ENCODE data around the gene MTR.
"Not testable (repeated sequence)": the region's sequence is repeated elsewhere in the genome, so short reads cannot be mapped to it uniquely, and the experiment has no call there.

MTR gene

DNA sequence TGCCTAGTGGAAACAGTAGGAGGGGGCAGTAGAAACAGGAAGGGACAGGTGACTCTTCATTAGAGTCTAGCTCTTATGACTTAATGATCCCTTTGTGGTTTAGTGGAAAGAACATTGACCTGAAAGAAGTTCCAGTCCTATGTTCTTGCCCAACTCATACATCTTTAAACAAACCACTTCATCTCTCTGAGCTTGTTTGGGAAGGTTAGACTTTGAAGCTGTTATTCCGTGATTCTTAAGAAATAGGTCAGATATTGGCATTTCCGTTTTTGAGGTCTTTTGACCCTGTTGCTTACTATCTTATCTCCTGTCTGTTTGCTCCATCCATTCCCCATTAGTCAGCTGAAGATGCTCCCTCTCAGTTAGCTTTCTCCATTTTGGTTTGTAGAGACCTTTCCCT lies 38.5 kb downstream of the MTR start:
- DNase-seq (ENCODE audit: low spot score) = no peak

DNA sequence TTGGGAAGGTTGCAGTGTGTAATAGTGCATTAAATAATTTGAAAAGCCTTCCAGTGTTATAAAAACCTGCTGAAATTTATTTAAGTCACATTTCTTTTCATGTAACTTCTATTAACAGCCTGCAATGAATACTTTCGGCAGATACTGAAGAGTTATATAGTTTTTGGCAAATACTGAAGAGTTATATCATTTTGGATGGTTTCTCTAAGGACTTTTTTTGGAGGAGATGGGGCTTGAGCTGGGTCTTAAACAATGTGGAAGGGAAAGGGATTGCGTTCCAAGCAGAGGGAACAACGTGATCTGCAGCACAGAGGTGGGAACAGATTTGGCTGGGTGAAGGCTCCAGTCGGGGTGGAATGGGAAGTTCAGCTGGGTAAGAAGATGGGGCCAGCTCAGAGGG lies 39.8 kb downstream of the MTR start:
- no peak for DNase-seq (ENCODE audit: low spot score)

DNA sequence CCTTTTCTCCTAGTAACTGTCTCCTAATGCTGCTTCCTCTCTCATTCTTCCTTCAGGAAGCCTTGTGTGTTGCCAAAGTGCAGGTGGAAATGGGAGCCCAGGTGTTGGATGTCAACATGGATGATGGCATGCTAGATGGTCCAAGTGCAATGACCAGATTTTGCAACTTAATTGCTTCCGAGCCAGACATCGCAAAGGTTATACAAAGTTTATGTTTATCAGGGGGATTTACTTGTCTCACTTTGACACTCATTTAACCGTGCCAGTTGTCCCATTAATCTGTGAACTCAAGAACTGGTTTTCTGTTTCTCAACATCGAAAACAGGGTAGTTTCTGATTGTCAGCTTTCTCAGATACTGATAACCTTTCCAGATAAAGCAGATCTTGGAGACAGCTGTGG lies 40.4 kb downstream of the MTR start:
- no peak for DNase-seq (ENCODE audit: low spot score)

DNA sequence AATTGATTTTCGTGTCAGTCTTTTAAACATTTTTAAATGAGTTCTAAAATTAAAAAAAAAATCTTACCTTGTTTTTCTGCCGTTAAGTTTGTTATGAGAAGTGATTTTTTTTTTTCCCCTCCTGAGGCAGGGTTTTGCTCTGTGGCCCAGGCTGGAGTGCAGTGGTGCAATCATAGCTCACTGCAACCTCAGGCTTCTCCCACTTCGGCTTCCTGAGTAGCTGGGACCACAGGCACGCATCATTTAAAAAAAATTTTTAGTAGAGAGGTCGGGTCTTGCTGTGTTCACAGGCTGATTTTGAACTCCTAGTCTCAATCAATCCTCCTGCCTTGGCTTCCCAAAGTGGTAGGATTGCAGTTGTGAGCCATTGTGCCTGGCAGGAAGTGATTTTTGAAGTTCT lies 41.1 kb downstream of the MTR start:
- no peak for DNase-seq (ENCODE audit: low spot score)

DNA sequence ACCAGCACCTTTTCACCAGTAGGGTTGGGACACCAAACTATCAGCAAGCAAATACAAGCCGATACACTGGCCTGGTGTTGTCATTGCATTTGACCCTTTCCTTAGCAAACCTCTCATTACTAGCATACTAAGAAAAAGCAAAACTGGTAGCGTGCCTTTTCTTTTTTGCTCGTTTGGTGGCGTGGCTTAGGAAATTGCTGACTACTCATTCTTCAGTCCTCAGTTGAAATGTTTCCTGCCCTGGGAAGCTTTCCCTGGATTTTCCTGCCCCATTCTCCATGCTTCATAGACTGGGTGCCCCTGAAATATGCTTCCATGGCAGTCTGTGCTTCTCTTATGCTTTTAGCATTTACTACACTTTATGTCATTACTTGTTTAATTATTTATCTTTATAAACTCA lies 42.0 kb downstream of the MTR start:
- no peak for DNase-seq (ENCODE audit: low spot score)

DNA sequence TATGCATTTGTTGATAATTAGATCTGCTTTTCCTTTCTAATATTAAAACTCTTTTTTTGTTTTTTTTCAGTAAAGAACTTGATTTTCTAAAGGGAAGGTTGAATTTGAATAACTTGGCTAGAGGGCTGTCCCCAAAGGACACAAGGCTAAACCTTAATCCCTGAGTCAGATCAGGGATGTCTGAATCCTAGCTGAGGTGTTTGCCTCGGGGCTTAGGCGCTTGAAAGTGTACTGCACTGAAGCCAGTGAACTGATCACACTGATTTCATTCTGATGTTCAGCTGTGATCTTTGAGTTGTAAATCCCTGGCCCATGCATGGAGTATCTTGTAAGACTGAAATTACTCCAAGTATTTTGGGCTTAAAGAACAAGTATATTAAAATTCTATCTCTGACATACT lies 42.8 kb downstream of the MTR start:
- no peak for DNase-seq (ENCODE audit: low spot score)

DNA sequence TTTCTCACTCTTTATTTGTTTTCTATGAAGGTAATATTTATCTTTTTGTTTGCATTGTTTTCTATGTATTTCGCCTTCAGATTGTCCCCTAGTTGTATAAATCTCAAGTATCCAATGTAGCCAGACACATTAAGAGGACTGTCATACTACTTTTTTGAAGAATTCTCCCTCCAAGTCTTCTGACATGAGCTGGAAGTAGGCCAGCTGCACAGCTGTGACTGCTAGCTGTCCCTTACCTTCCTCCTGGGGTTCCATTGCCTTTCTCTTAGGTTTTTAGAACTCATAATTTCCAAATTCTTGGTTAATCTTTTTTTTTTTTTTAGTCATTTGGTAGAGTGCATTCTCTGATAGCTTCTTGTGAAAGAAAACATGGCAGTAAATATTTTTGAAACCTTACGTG lies 46.2 kb downstream of the MTR start:
- DNase-seq (ENCODE audit: low spot score) = no peak

DNA sequence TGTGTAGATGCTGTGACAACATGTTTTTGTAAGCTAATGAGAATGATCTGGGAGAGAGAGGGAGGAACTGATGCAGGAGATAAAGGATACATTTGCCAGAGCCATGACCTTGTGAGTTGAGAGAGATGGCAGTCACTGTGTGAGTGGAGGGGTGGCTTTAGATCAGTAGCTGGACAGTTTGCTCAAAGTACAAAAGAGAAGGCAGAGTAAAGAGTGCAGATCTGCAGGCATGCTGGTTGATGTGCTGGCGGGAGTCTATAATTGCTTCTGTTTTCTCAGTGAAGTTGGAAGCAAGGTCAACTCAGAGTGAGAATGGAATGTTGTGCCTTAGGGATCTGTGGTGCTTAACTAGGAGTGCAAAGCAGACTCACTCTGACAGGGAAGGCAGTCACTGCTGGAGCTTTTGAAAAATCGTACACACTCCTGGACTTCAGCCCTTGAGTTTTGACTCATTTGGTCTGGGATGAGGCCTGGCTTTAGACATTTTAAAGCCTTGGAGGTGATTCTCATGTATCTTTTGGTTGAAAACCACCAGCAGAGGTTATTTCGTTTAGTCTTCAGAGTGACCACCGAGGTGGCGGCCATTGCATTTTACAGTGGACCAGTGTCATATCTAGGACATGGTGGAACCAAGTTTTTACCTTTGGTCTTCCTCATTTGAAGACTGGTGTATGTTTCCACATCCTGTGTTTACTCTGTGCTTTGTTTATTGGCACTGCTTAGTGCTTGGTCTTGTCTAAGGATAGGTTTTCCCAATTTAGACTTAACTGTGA lies 49.6 kb downstream of the MTR start:
- DNase-seq (ENCODE audit: low spot score) = no peak

DNA sequence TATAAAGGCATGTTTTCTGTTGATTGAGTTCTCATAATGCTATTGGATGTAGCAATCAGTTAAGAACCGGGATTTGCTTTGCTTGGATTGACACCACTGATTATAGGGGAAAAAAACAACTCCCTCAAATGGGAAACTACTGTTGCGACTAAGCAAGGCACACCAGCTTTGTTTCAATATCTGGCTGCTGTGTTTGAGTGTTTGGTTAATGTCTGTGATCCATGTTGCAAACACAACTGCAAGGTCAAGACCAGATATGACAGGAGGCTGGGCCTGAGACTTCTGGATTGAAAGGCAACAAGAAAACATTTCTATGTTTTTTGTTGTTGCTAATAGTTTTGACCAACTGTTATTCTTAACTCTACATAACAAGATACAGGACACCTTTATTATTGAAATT lies 50.7 kb downstream of the MTR start:
- DNase-seq (ENCODE audit: low spot score) = no peak

DNA sequence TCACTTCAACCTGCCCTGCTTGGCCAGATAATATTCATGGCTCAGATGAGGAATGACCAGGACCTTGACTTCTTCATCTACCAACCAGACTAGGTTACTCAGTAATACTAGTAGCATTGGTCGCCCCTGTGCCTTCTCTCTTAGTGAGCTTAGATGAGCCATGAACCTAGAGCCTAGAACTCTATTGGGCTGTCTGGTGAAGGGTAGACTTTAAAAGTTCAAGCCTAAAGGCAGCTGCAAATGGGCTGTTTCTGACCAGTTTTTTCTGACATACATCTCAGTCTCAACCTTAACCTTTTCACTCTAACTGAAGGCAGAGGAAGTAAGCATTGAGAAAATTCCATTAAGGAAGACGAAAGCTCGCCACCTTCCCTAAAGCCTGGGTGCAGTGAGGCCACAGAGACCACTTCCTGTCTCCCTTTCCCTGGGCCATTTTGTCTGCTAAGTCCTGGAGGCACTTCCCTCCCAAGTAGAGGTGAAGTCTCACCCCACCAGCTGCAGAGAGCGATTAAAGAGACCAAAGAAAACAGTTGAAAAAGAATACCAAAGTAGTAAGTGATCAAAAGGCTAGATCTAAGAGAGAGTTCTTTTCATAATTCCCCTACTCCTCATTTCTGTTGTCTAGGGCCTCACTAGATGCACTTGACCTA lies 53.3 kb downstream of the MTR start:
- no peak for DNase-seq (ENCODE audit: low spot score)

DNA sequence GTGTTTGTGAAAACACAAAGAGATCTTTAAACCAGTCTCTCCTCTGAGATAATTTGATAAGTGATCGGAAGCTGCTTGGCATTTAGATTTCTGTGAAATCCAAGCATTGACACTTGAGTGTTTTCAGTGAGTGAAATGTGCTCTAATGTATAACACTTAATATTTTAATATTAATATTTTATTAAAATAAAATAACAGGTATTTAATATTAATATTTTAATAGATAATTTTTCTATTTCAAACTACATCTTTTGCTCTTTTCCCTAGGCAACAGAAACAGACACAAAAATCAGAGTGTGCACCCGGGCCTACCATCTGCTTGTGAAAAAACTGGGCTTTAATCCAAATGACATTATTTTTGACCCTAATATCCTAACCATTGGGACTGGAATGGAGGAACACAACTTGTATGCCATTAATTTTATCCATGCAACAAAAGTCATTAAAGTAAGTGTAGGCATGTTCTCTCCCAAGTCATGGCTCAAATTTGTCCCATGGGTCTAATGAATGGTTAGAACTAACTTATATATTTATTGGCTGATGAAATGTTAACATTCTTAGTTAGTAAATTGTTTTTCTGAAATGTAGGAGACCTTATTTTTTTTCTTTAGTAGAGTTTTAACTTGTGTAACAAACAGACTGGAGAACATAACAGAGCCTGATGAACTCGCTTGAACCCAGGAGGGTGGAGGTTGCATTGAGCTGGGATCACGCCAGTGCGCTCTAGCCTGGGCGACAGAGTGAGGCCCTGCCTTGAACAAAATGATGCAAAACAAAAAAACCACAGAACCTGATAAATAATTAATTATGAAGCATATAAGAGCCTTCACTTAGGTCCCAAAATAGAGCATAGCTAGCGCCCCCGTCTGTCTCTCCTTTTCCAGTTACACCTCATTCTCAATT lies 55.2 kb downstream of the MTR start:
- DNase-seq (ENCODE audit: low spot score) = no peak

DNA sequence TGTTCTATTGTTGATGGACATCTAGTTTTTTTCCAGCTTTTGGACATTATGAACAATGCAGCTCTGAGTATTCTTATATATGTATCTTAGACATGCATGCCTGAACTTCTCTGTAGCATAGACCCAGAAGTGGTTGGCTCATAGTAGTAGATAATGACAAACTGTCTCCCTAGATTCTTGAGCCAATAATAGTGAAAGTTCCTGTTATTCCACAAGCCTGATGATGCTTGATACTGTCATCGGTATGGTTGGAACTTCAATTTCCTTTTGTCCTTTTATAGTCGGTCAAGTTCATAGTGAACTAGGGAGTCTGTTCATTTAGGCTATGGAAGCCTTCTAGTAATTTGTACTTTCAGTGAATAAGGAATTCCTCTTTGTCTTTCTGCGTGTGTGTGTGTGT lies 56.8 kb downstream of the MTR start:
- DNase-seq (ENCODE audit: low spot score) = no peak

DNA sequence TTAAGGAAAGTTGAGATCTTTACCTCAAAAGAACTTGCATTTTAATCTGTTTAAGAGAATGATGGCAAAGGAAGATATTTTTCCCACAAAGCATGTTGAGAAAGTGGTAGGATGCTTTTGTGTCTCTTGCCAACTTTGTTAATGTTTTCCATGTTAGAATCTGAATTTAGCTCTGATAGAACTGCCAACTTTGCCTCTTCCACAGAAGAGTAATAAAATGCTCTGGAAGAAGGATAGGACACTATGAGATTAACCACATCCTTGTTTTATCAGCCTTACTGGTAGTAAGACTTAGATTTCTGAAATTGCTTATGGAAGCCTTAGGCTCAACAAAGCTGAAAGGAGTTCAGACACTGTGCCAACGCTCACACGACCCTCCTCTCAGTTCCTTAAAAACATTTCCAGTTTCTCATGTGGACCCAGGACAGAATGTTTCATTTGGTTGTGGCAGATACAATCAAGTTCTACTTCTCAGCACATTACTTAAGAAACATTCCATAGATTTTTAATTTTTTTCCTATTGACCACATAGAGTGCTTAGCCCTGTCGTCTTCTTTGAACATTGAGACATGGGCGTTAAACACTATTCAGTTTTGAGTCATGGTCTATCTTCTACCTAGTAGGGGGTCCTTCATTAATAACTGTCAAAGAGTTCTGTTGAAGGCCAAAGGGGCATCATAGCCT lies 59.0 kb downstream of the MTR start:
- no peak for DNase-seq (ENCODE audit: low spot score)

DNA sequence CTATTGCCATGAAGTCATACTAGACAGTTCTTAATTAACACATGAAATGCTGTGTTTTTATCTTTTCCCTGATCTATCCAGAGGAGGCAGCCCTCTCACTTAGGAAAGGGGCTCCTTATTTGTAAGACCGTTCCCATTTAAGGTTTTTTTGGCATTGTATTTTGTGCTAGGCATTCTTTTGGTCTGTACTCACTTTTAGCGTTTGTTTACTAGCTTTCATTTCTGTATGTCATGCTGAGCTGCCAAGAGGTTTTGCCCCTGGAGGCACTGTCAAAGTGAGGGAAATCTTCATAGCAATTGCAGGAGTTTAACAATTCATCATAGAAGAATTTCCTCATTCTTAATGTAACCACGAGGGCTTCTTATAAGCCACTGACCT lies 59.5 kb downstream of the MTR start:
- DNase-seq (ENCODE audit: low spot score) = no peak

DNA sequence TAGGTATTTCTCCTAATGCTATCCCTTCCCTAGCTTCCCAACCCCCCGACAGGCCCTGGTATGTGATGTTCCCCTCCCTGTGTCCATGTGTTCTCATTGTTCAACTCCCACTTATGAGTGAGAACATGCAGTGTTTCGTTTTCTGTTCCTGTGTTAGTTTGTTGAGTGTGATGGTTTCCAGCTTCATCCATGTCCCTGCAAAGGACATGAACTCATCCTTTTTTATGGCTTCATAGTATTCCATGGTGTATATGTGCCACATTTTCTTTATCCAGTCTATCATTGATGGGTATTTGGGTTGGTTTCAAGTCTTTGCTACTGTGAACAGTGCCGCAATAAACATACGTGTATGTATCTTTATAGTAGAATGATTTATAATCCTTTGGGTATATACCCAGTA lies 61.6 kb downstream of the MTR start:
- DNase-seq (ENCODE audit: low spot score) = not testable (repeated sequence)

DNA sequence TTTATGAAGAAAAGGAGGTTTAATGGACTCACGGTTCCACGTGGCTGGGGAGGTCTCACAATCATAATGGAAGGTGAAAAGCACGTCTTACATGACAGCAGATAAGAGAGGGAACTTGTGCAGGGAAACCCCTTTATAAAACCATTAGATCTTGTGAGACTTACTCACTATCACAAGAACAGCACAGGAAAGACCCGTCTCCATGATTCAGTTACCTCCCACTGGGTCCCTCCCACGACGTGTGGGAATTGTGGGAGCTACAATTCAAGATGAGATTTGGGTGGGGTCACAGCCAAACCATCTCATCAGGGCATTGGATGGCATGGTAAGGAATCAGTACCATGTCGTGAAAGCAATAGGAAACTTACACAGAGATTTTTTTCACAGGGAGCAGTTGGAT lies 63.1 kb downstream of the MTR start:
- DNase-seq (ENCODE audit: low spot score) = no peak

DNA sequence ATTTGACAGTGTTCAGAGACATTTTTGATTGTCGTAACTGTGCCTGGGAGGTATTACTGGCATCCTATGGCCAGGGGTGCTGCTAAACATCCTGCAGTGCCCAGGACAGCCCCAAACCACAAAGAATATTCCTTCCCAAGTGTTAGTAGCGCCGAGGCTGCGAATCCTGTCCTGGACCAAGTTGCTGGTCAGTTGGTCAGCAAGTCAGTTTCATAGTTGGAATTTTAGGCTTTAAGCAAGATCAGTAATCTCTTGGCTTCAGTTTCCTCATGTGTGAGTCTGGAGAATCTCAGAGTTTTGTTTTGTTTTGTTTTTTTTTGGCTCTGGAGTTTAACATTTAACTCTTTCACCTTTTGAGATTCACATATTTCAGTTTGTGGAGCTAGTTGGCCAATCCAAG lies 65.0 kb downstream of the MTR start:
- DNase-seq (ENCODE audit: low spot score) = no peak

DNA sequence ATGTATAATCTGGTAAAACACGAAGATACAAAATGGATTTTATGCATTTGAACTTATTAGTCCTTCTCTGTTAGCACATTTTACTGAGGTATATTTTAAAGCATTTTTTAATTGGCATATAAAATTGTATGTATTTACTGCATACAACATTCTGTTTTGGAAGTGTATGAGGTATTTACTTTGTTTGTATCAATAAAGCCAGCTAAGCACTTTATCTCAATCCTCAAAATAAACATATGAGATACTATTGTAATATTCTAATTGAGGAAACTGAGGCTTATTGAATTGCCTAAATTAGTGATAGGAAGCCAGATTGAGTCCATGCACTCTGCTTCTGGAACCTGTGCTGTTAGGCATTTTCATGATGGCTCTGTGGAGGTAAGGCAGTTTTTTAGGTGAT lies 65.6 kb downstream of the MTR start:
- DNase-seq (ENCODE audit: low spot score) = no peak

DNA sequence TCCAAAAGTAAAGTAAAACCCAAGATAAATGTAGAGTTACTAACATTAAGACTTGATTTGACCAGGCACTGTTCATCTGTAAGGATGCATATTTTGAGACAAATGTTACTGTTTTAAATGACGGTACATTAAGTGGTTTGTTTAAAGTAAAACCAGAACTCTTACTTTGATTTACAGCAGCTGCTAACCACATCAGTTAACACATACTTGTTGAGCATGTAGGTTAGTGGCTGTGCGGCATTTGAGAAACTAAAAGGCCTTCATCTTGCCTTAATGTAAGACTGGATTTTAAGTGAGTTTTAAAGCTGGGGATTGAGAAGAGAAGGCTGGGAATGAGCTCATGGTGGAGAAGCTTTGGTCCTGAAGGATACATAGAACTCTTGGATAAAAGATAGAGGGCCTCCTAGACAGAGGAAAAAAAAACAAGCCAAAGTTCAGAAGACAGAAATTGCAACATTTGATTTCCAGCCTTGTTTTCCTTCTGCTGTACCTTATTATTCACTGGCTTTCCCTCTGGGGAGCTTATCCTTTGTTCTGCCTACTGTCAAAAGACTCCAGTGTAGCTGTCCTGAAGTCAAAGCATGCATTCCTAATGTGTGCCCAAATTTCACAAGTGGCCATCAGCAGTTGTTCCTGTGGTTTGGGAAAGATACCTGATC lies 66.6 kb downstream of the MTR start:
- DNase-seq (ENCODE audit: low spot score) = no peak

DNA sequence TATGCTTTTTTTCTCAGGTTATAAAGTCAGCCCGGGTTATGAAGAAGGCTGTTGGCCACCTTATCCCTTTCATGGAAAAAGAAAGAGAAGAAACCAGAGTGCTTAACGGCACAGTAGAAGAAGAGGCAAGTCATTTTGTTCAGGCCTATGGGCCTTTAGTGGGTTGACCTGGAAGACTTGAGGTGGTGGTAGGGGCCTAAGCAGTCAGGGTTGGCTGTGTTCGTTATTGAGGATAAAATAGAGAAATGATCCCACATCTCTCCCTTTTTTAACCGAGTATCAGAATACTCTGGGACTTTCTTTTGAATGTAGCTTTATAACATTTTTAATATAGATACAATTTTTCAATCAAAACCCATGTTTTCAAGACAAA lies 67.1 kb downstream of the MTR start:
- no peak for DNase-seq (ENCODE audit: low spot score)

DNA sequence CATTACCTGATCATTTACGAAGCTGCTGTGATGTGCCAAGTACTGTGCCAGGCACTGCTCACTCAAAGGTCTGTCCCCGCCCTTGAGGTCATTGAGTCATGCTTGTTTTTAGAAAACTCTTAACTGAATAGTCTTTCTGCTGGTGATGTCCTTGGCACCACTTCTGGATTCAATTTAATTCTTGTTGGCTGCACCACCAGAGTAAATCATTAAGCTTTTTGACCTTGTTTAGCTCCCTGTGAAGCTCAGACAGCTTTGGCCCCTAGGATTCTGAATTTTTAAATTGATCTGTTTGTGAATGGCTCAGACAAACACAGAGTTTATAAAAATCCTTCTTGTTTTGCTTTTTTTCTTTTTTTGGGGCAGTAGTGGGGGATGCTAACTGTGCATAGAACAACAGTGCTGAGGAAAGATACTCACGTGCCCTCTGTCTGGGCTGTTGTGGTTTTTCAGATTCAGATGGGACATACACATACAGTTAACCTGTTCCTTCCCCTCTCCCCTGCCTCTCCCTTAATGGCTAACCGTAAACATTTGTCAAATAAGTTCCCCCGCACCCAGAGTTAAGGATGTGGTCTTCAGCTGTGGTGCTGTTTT lies 67.6 kb downstream of the MTR start:
- DNase-seq (ENCODE audit: low spot score) = no peak

DNA sequence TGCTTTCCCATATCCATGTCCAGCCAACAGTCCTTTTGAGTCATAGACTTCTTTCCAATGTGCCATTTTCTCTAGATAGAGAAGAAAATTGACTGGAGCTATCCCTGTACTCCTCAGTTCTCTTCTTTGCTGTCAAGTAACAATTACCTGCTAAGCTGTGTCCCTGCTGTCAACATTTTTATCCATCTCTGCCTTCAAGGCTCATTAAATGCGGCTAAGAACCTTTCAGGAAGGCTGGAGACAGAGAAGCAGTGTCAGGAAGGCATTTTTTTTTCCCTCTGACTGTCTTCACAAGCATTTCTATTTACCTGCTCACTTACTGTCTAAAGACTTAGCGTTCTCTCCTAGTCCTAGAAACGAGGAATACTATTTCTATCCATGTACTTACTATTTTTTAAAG lies 69.1 kb downstream of the MTR start:
- no peak for DNase-seq (ENCODE audit: low spot score)
